ENCODE results near the gene RSL1D1. TPM values are rescaled to one million over a fixed set of nuclear protein-coding genes. Genes with fewer than 3 reads are reported as not detected.
"Not testable (repeated sequence)": the region's sequence is repeated elsewhere in the genome, so short reads cannot be mapped to it uniquely, and the experiment has no call there.

Gene RSL1D1
- total RNA-seq, 1 donor from 2014 or later: 133 TPM

DNA sequence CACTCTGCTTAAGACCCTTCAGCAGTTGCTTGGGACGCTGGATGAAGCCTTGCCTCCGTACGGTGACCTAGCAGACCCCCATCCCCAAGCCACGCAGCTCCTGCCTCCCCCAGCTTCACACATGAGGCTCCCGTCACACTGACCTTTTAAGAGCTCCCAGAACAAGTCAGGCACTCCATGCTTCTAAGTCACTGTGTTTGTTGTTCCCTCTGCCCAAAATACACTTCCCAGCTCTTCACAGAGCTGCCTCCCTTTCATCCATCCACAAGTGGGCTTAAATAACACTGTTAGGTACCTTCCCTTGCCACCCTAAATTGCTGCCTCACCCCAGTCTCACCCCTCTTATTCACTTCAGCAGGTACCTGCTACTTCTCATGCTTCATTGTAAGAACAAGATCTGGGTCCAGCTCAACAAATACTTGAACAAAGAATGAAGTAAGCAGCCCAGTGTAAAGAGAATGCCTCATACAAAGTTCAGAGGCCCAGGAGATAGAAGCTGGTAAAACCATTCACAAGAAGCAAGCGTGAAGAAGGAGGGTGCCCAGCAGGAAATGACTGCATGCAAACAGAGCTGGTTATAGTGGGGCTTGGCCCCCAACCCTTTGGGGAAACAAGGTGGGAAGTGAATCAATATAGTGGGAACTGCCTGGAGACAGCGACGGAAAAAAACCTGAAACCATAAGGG, 60.1 kb downstream of the RSL1D1 start:
- no peak for TF ChIP-seq CTCF (IDR thresholded peaks at IDR 0.05; ENCODE audit: unreplicated experiment)
- Mint-ChIP-seq H3K4me1 (ENCODE audit: low read depth) (peaks cover 41% of the 10 kb centered on the region), H3K27ac (peak overlapping the region; percentile 67), H3K36me3 (ENCODE audit: insufficient read depth) (peaks cover 11% of the 10 kb centered on the region), H3K9me3 (ENCODE audit: low read depth) (no peaks in the 10 kb centered on the region), H3K27me3 (no peaks in the 10 kb centered on the region), H3K4me3 (ENCODE audit: low read depth) (no peak overlapping the region)
- DNase-seq (ENCODE audit: low spot score, unreplicated experiment): no peak

GRCh38 chr16:11788914-11789313, 62.4 kb downstream of the RSL1D1 start:
- no peak for TF ChIP-seq CTCF (IDR thresholded peaks at IDR 0.05; ENCODE audit: unreplicated experiment)
- DNase-seq (ENCODE audit: low spot score, unreplicated experiment): no peak
- no peak overlapping the region for H3K4me3 Mint-ChIP-seq (ENCODE audit: low read depth)
- H3K4me1 Mint-ChIP-seq (ENCODE audit: low read depth): peaks cover 28% of the 10 kb centered on the region
- no peaks in the 10 kb centered on the region for H3K9me3 Mint-ChIP-seq (ENCODE audit: low read depth)
- H3K36me3 Mint-ChIP-seq (ENCODE audit: insufficient read depth): peaks cover 7% of the 10 kb centered on the region
- no peaks in the 10 kb centered on the region for H3K27me3 Mint-ChIP-seq
- no peak overlapping the region for H3K27ac Mint-ChIP-seq

GRCh38 chr16:11784980-11785599, 66.3 kb downstream of the RSL1D1 start:
- H3K27ac Mint-ChIP-seq; H3K9me3 Mint-ChIP-seq (ENCODE audit: low read depth): not testable (repeated sequence)

DNA sequence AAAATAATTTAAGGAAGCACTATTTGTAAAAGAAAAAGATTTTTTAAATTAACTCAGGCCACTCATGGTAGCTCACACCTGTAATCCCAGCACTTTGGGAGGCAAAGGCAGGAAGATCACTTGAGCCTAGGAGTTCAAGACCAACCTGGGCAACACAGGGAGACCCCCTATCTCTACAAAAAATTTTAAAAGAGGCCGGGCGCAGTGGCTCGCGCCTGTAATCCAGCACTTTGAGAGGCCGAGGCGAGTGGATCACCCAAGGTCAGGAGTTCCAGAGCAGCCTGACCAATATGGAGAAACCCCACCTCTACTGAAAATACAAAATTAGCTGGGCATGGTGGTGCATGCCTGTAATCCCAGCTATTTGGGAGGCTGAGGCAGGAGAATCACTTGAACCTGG, 67.0 kb downstream of the RSL1D1 start:
- H3K27ac Mint-ChIP-seq; DNase-seq (ENCODE audit: low spot score, unreplicated experiment); H3K27me3 Mint-ChIP-seq; H3K4me1 Mint-ChIP-seq (ENCODE audit: low read depth); H3K4me3 Mint-ChIP-seq (ENCODE audit: low read depth); H3K36me3 Mint-ChIP-seq (ENCODE audit: insufficient read depth); H3K9me3 Mint-ChIP-seq (ENCODE audit: low read depth): not testable (repeated sequence)

More at GRCh38 chr16:11784980-11785599, 66.3 kb downstream of the RSL1D1 start:
- H3K27me3 Mint-ChIP-seq; H3K36me3 Mint-ChIP-seq (ENCODE audit: insufficient read depth); H3K4me1 Mint-ChIP-seq (ENCODE audit: low read depth); DNase-seq (ENCODE audit: low spot score, unreplicated experiment); H3K4me3 Mint-ChIP-seq (ENCODE audit: low read depth): not testable (repeated sequence)

- no peak for TF ChIP-seq CTCF (IDR thresholded peaks at IDR 0.05; ENCODE audit: unreplicated experiment)
- Mint-ChIP-seq H3K27me3 (no peaks in the 10 kb centered on the region), H3K4me3 (ENCODE audit: low read depth) (no peak overlapping the region), H3K36me3 (ENCODE audit: insufficient read depth) (peaks cover 2% of the 10 kb centered on the region), H3K9me3 (ENCODE audit: low read depth) (no peaks in the 10 kb centered on the region), H3K27ac (peak overlapping the region; percentile 62), H3K4me1 (ENCODE audit: low read depth) (peaks cover 9% of the 10 kb centered on the region)
- no peak for DNase-seq (ENCODE audit: low spot score, unreplicated experiment)
Observed at GRCh38 chr16:11784038-11784369, 67.3 kb downstream of the RSL1D1 start.

Other genes with a start within 250 kb of the RSL1D1 start
- 80.6 and 80.9 TPM in 2 replicates for gene SNN, start 183.1 kb downstream of the RSL1D1 start, total RNA-seq
- gene TXNDC11, start 108.7 kb downstream of the RSL1D1 start, total RNA-seq: 24.9 and 30.8 TPM in 2 replicates
- 63.9 and 68.7 TPM in 2 replicates for gene ZC3H7A, start 54.3 kb downstream of the RSL1D1 start, total RNA-seq
- gene GSPT1, start 64.4 kb upstream of the RSL1D1 start, total RNA-seq: 89.9 and 92.5 TPM in 2 replicates
- gene NPIPB2, start 90.5 kb upstream of the RSL1D1 start, total RNA-seq: 16.6 and 19.3 TPM in 2 replicates
- not detected in 2 replicates for gene TNFRSF17, start 113.7 kb upstream of the RSL1D1 start, total RNA-seq
- gene SNX29, start 125.2 kb upstream of the RSL1D1 start, total RNA-seq: 19.3 and 20.1 TPM in 2 replicates

All from progenitor cell of endocrine pancreas (in vitro differentiated cells).